ENCODE data around the gene TCTN1. TPM values are rescaled to one million over a fixed set of nuclear protein-coding genes. Genes with fewer than 3 reads are reported as not detected.
"Not testable (repeated sequence)": the region's sequence is repeated elsewhere in the genome, so short reads cannot be mapped to it uniquely, and the experiment has no call there.

TCTN1 gene
- total RNA-seq, 1 donor from 2014 or later: 28.6 TPM

GRCh38 chr12:110638796-110639195, 24.9 kb downstream of the TCTN1 start:
- DNase-seq (ENCODE audit: low spot score): no peak

- peak; percentile 12 for DNase-seq (ENCODE audit: low spot score)
These were observed 25.6 kb downstream of the TCTN1 start for GRCh38 chr12:110639336-110640141.

- no peak for DNase-seq (ENCODE audit: low spot score)
These were observed 26.5 kb downstream of the TCTN1 start for GRCh38 chr12:110640275-110641025.

DNA sequence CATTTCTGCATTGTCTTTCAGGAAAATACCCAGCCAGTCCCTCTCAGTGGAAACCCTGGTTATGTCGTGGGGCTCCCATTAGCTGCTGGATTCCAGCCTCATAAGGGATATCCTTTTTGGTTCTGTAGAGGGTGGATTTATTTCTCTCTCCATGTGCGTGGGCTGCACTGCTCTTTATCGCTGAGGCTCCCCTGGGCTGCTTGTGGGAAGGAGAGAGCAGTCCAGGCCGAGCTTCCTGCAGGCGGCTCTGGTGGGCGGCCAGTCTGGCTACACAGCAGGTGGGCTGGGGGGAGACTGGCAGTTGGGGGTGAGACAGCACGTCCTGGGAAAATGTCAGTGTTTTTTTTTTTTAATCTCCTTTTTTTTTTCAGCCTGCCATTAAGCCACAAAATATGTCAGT, 27.6 kb downstream of the TCTN1 start:
- DNase-seq (ENCODE audit: low spot score): no peak

- DNase-seq (ENCODE audit: low spot score): no peak
These were observed 33.7 kb downstream of the TCTN1 start for GRCh38 chr12:110647631-110648040.

DNA sequence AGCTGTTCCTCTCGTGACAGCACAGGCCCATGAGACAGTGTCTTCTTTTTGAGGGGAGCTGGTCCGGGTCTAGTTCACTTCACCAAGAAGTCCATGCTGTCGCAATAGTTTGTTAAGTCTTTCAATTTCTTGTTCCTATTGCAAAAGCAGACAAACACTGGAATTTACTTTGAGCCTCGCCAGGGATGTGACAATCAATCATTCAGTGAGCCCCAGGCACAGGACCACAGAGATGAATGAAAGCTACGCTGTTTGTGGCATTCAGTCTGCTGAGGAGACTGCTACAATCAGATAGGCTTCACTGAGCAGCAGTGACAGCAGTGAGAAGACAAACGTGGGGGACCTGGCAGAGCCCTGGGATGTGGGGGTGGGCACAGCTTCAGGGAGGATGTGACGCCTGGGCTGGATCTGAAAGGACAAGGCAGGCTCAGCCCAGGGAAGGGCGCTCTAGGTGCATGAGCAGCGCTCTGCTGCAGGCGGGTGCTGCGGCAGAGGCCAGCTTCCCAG, 35.5 kb downstream of the TCTN1 start:
- no peak for DNase-seq (ENCODE audit: low spot score)

DNA sequence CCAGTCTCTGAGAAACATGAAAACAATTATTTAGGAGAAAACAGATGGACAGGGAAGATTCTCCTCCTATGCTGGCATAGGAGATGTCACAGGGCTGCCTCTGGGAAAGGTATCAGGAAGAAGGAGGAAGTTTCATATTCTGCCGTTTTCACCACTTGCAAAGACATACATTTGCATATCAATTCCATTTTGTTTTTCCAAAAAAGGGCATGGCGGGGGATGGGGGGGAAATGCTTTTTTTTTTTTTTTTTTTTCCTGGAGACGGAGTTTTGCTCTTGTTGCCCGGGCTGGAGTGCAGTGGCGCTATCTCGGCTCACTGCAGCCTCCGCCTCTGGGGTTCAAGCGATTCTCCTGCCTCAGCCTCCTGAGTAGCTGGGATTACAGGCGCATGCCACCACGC, 40.3 kb downstream of the TCTN1 start:
- not testable (repeated sequence) for DNase-seq (ENCODE audit: low spot score)

GRCh38 chr12:110656071-110656655, 42.2 kb downstream of the TCTN1 start:
- DNase-seq (ENCODE audit: low spot score): no peak

- DNase-seq (ENCODE audit: low spot score): peak; percentile 11
These were observed 43.8 kb downstream of the TCTN1 start for GRCh38 chr12:110657747-110658146.

DNA sequence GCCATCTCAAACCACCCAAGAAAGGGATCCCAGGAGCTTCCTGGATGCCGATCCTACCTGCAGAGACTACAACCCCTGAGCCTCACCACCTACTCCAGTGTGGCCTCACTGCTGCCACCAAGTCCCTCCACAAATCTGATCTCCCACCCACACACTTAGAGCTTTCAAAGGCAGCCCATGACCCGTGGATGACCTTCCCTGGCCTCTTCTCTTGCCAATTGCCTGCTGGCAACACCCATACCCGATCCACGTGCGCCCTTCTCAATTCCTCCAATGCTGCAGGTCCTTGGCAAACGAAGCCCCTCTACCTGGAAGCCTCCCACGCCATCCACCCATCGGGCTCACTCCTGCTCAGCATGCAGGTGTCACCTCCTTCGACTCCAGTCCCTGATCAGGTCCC, 44.3 kb downstream of the TCTN1 start:
- DNase-seq (ENCODE audit: low spot score): no peak

GRCh38 chr12:110658878-110659277, 44.9 kb downstream of the TCTN1 start:
- DNase-seq (ENCODE audit: low spot score): no peak

DNA sequence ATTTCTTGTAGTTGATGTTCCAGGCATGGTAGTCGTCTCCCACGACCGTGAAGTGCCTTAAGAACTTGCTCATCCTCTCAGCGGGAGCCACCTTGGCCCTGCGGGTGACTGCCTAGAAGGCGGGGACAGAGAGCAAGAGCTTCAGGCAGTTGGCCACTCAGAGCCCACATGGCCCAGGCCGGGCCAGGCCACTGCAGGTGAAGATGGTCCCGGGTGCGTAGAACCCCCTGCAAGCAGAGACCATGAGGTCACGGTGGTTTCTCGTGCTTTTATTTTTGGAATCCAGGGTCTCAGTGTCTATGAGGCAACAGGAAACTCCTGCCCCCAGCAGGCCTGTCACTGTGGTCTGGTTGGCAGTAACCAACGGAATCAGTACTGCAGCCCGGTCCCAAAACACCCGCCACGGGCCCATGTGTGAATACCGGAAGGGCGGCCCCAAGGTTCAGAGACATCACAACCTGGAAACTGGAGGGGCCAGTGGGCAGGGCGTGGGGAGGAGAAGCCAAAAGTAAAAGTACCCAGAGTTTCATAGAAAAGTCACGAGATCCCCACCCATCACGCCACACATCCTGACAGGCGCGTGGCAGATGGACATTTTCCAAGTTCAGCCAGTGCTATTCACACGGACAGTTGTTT, 47.5 kb downstream of the TCTN1 start:
- DNase-seq (ENCODE audit: low spot score): no peak

DNA sequence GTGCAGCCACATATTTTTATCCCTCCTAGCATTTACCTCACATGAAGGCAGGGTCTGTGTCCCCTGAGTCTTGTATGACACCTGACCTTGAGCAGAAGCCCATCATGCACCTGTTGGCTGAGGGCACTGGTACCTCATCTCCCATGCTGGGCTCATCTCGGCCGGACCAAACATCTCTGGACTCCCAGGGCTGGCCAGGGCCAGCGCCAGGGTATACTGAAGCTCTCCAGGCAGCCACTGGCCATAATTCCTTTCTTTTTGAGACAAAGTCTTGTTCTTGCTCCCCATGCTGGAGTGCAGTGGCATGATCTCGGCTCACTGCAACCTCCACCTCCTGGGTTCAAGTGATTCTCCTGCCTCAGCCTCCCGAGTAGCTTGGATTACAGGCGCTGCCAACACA, 53.0 kb downstream of the TCTN1 start:
- DNase-seq (ENCODE audit: low spot score): no peak

- no peak for DNase-seq (ENCODE audit: low spot score)
These were observed 53.7 kb downstream of the TCTN1 start for GRCh38 chr12:110667671-110668070.

- no peak for DNase-seq (ENCODE audit: low spot score)
These were observed 54.7 kb downstream of the TCTN1 start for GRCh38 chr12:110668480-110669192.

- no peak for DNase-seq (ENCODE audit: low spot score)
These were observed 55.2 kb downstream of the TCTN1 start for GRCh38 chr12:110669193-110669502.

DNA sequence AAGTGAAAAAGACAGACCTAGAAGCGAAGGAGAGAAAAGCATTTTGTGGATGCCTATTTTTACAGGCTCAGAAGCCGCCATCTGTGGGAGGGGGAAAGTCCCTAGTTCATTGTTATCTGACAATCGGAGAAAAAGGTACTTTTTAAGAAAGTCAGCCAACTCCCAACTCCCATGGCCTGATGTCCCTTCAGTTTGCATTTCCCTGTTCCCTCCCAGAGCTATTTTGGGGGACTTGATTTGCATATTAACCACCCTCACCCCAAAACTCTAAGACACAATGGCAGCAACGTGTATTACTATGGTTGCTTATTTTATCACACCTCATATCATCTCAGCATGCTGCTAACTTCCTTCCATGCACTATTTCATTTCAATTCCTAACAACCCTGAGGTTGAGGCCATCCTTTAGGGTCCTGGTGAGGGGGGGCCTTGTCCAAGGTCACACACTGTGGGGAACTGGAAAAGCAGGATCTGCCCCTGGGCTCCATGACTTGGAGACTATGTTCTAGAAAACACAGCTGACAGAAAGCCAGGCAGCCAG, 56.3 kb downstream of the TCTN1 start:
- no peak for DNase-seq (ENCODE audit: low spot score)

- no peak for DNase-seq (ENCODE audit: low spot score)
These were observed 62.2 kb downstream of the TCTN1 start for GRCh38 chr12:110676171-110676570.

DNA sequence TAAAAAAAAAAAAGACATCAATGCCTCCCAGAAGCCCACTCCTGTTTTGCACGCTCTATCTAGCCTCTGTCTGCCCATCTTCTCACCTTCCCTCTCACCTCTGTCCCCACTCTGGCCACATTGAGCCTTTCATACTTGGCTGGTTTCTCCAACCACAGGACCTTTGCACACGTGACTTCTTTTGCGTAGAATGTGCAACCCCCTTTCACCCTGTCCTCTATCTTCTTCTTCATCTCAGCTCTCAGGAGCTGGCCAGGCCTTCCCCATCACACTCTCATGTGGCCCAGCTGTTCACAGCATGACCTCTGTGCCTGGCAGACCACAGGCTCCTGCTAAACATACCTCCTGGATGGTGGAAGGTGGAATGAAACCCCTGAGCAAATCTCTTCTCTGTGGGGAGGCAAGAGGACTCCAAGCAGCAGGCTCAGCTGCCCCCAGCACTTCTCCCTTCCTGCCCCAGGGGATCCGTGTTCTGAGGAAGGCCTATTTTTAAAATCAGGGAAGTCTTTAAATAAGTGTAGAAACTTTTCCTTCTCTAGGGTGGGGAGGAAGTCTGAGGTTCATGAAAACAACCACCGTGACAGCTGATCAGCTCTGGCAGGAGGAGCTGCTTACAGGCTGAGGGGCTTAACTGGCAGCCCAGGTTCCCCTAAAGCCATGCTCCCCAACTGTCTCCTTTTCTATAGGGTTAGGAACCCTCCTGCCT, 63.4 kb downstream of the TCTN1 start:
- DNase-seq (ENCODE audit: low spot score): peak; percentile 20

DNA sequence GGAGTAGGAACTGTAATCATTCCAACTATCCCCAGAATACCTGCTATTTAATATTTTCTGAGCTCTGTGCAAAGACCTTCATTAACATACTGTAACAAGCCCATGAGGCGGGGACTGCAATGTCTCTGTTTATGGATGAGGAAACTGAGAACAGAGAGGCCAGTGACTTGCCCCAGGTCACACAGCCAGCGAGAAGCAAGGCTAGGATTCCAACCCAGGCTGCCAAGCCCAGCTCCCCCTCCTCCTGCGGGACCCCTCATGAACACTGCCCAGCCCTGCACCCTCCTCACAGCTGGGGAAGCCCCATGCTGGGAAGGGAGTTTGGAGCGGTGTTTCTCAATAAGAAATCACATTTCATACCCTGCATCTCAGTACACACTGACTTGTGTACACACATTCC, 64.1 kb downstream of the TCTN1 start:
- no peak for DNase-seq (ENCODE audit: low spot score)

DNA sequence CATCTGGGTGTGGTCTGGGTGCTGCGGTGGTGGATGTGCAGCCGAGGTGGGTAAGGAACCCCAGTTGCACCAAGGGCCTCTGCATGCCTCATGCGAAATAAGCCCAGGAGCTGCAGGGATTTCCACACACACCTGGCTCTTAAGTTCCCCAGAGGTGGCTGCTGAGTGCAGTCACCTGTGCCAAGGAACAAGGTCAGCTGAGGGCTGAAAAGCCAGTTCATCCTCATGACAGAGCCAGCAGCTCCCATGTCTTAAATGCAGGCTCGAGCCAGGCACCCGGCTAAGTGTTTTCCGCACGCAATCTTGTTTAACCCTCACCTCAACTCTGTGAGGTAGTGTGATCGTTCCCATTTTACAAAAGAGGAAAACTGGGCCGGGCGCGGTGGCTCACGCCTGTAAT, 65.3 kb downstream of the TCTN1 start:
- DNase-seq (ENCODE audit: low spot score): no peak

Measured in umbilical cord (tissue), 2 donors.